H1 (cell line): Measurements from ENCODE around the gene ASXL3. TPM values are rescaled to one million over a fixed set of nuclear protein-coding genes. Genes with fewer than 3 reads are reported as not detected.
A peak's percentile ranks its signal among the peaks of the same experiment; 100 is the strongest.

Experiments
- CBX8 ChIP-seq: fragments of 300-800, 300-1000 bp; sonication (generic); IDR thresholded peaks from 2 replicates; pipeline ENCODE4 v1.7.1; 2016; ENCODE audit warnings: low read depth, low read length, borderline replicate concordance
- KDM4A ChIP-seq: IDR thresholded peaks from one replicate; pipeline ENCODE4 v1.7.1; 2012; ENCODE audit warnings: low read depth, mild to moderate bottlenecking, moderate library complexity, low read length, inconsistent platforms; ENCODE audit not compliant: severe bottlenecking
- RAD21 ChIP-seq, 2 experiments: IDR thresholded peaks in 1 of 2; conservative IDR thresholded peaks in 1 of 2; 2 replicates each; pipeline ENCODE4 v1.6.1; 2011; ENCODE audit warnings: low read depth in 2 of 2, low read length in 2 of 2, improper control_type of control experiment in 1 of 2, inconsistent platforms in 1 of 2, mild to moderate bottlenecking in 1 of 2, moderate library complexity in 1 of 2
- polyA plus RNA-seq, 7 experiments: library from polyadenylated mRNA; depleted of rRNA in 3 of 7; stranded (reverse) in 5 of 7; unstranded in 2 of 7; fragments of >200 nt in 5 of 7; fragments of 200-250 nt in 2 of 7; gene quantifications; 1 replicate in 5 of 7; 2 replicates in 1 of 7; 4 replicates in 1 of 7; pipeline versions ENCODE4 v1.2.1 to v1.2.3, GENCODE V29; 2011 to 2013; ENCODE audit warnings: missing spikeins in 2 of 7, mixed read lengths in 2 of 7
- total RNA-seq: library from RNA; stranded (reverse); fragmentation: NEBNext Ultra II Directional; extraction: Animal tissue kit (Norgen Biotek cat#: 25700); gene quantifications from 2 replicates; pipeline ENCODE4 v1.2.1, GENCODE V29; 2021

ASXL3 gene
- total and polyA plus RNA-seq, 2 of the 8 experiments (the other 6 are each of a cell fraction or from before 2014, with no cell fraction given): 0.08 to 1.3 TPM

DNA sequence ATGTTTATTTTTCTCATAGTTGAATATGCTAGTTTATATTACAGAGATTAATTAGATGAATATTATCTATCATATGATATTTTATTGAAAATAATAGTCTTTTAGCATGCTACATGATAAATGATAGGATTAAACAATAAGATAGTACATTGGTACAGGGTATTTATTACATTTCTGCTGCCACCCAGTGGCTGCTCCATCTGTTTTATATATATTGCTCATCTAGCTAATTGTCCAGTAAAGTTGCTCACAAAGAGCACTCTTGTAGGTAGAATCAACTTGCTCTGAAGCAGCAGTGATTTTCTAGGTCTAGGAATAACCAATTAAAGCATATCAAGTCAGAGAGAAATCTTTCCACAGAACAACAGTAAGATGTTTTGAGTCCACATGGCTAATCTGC is 183.3 kb downstream of the ASXL3 start (continued):
- peak; percentile 20 to 22; a peak in 2 of 4 replicates for TF ChIP-seq RAD21 (IDR thresholded peaks at IDR 0.05 in 1 of 2, conservative IDR thresholded peaks at IDR 0.05 in 1 of 2; ENCODE audit: low read depth in 2 of 2, low read length in 2 of 2)
- no peak for TF ChIP-seq KDM4A
- no peak for TF ChIP-seq CBX8
